KMS-11 (cell line): ENCODE results near the gene SDK1.

Source experiments
- H2AFZ ChIP-seq: fragments of 200-600 bp; sonication (generic); 2 replicates; pipeline ENCODE4 v1.6.1; 2016; ENCODE audit warnings: antibody characterized with exemption, mixed run types, low read depth
- H3K27ac ChIP-seq: fragments of 200-600 bp; sonication (generic); 2 replicates; pipeline ENCODE4 v1.6.1; 2016; ENCODE audit warnings: mild to moderate bottlenecking, mixed run types
- H3K27me3 ChIP-seq: fragments of 200-600 bp; sonication (generic); 2 replicates; pipeline ENCODE4 v1.6.1; 2017; ENCODE audit warnings: mild to moderate bottlenecking, low read depth, mixed run types, moderate library complexity; ENCODE audit not compliant: insufficient read depth
- H3K36me3 ChIP-seq: fragments of 200-600 bp; sonication (generic); 2 replicates; pipeline ENCODE4 v1.6.1; 2017; ENCODE audit warnings: mild to moderate bottlenecking, mixed run types; ENCODE audit not compliant: insufficient read depth
- H3K4me1 ChIP-seq: fragments of 200-600 bp; sonication (generic); 2 replicates; pipeline ENCODE4 v1.6.1; 2016; ENCODE audit warnings: mild to moderate bottlenecking, low read depth, mixed run types; ENCODE audit not compliant: poor library complexity, severe bottlenecking
- H3K4me2 ChIP-seq: fragments of 200-600 bp; sonication (generic); 2 replicates; pipeline ENCODE4 v1.7.0; 2016; ENCODE audit warnings: mild to moderate bottlenecking, mixed run types
- H3K4me3 ChIP-seq: fragments of 200-600 bp; sonication (generic); IDR thresholded peaks from 2 replicates; pipeline ENCODE4 v1.6.1; 2017; ENCODE audit warnings: low read depth, low read length, mixed read lengths; ENCODE audit not compliant: insufficient read depth
- H3K79me2 ChIP-seq: fragments of 200-600 bp; sonication (generic); 2 replicates; pipeline ENCODE4 v1.6.1; 2016; ENCODE audit warnings: low read depth, mixed run types; ENCODE audit not compliant: insufficient read depth
- H3K9ac ChIP-seq: fragments of 200-600 bp; sonication (generic); 2 replicates; pipeline ENCODE4 v1.6.1; 2016; ENCODE audit warnings: mild to moderate bottlenecking, mixed run types
- H4K20me1 ChIP-seq: fragments of 200-600 bp; sonication (generic); 2 replicates; pipeline ENCODE4 v1.6.1; 2016; ENCODE audit warnings: mild to moderate bottlenecking, mixed run types; ENCODE audit not compliant: insufficient read depth
- CTCF ChIP-seq: fragments of 200-600 bp; sonication (generic); conservative IDR thresholded peaks from 2 replicates; pipeline ENCODE4 v1.6.1; 2017; ENCODE audit warnings: low read depth, mild to moderate bottlenecking, antibody characterized with exemption, low read length, moderate library complexity, mixed read lengths

The SDK1 gene

GRCh38 chr7:3951316-3952055 is 650.4 kb downstream of the SDK1 start:
- no peaks in the 10 kb centered on the region for H3K4me1 ChIP-seq
- H3K79me2 ChIP-seq, result no peaks in the 10 kb centered on the region
- no peak for TF ChIP-seq CTCF
- H2AFZ ChIP-seq, result no peak overlapping the region
- H3K27me3 ChIP-seq, result no peaks in the 10 kb centered on the region
- H4K20me1 ChIP-seq, result no peaks in the 10 kb centered on the region
- no peak overlapping the region for H3K27ac ChIP-seq
- no peak overlapping the region for H3K9ac ChIP-seq
- H3K4me2 ChIP-seq, result no peak overlapping the region
- no peak overlapping the region for H3K4me3 ChIP-seq
- no peaks in the 10 kb centered on the region for H3K36me3 ChIP-seq

GRCh38 chr7:3953133-3953532 is 652.1 kb downstream of the SDK1 start:
- Histone ChIP-seq H3K4me3 (no peak overlapping the region), H3K27ac (no peak overlapping the region), H3K79me2 (no peaks in the 10 kb centered on the region), H4K20me1 (no peaks in the 10 kb centered on the region), H3K9ac (no peak overlapping the region), H2AFZ (no peak overlapping the region), H3K4me2 (no peak overlapping the region), H3K36me3 (no peaks in the 10 kb centered on the region), H3K4me1 (no peaks in the 10 kb centered on the region), H3K27me3 (no peaks in the 10 kb centered on the region)
- TF ChIP-seq CTCF, result no peak

- Histone ChIP-seq H3K9ac (no peak overlapping the region), H3K4me1 (no peaks in the 10 kb centered on the region), H2AFZ (no peak overlapping the region), H3K4me2 (no peak overlapping the region), H4K20me1 (no peaks in the 10 kb centered on the region), H3K27me3 (no peaks in the 10 kb centered on the region), H3K36me3 (no peaks in the 10 kb centered on the region), H3K27ac (no peak overlapping the region), H3K79me2 (no peaks in the 10 kb centered on the region), H3K4me3 (no peak overlapping the region)
- no peak for TF ChIP-seq CTCF
Observed at GRCh38 chr7:3953946-3954345, 652.9 kb downstream of the SDK1 start.

GRCh38 chr7:3955026-3955425 is 654.0 kb downstream of the SDK1 start:
- H3K36me3 ChIP-seq, result no peaks in the 10 kb centered on the region
- TF ChIP-seq CTCF, result no peak
- no peak overlapping the region for H3K27ac ChIP-seq
- no peaks in the 10 kb centered on the region for H3K27me3 ChIP-seq
- no peak overlapping the region for H3K9ac ChIP-seq
- no peaks in the 10 kb centered on the region for H3K4me1 ChIP-seq
- H3K4me2 ChIP-seq, result no peak overlapping the region
- H3K4me3 ChIP-seq, result no peak overlapping the region
- H2AFZ ChIP-seq, result no peak overlapping the region
- H3K79me2 ChIP-seq, result no peaks in the 10 kb centered on the region
- H4K20me1 ChIP-seq, result no peaks in the 10 kb centered on the region
